NCI-H748 (cell line): ENCODE results near the gene TESK2.

ENCODE experiments used
- DNase-seq: peaks from one replicate; lab custom pipeline; 2025; ENCODE audit not compliant: unreplicated experiment; lab: John Stamatoyannopoulos, UW

Gene TESK2

DNA sequence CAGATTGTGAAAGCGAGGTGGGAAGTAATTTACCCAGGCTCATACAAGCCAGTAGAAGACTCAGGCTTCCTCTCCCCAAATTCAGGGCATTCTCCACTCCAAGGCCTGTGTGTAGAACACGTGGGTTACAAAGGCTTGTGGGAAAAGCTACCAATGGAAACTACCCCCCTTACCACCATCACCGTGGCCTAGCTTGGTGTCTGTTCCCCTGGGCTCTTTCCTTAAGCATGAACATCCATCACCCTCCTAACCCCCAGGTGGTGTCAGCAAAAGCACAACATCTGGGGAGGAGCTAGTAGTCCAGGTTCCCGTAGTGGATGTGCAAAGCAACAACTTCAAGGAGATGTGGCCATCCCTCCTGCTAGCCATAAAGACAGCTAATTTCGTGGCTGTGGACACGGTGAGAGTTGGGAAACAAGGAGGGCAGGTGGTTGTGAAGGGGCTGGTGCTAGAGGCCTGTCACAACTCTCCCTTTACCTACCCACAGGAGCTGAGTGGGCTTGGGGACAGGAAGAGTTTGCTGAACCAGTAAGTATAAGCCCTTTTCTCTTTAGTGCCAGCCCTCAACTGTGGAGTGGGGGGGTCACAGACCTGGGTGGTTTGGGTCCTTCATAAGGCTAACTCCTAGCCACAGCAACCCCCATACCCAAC, 150.0 kb downstream of the TESK2 start:
- DNase-seq: peak; percentile 33

DNA sequence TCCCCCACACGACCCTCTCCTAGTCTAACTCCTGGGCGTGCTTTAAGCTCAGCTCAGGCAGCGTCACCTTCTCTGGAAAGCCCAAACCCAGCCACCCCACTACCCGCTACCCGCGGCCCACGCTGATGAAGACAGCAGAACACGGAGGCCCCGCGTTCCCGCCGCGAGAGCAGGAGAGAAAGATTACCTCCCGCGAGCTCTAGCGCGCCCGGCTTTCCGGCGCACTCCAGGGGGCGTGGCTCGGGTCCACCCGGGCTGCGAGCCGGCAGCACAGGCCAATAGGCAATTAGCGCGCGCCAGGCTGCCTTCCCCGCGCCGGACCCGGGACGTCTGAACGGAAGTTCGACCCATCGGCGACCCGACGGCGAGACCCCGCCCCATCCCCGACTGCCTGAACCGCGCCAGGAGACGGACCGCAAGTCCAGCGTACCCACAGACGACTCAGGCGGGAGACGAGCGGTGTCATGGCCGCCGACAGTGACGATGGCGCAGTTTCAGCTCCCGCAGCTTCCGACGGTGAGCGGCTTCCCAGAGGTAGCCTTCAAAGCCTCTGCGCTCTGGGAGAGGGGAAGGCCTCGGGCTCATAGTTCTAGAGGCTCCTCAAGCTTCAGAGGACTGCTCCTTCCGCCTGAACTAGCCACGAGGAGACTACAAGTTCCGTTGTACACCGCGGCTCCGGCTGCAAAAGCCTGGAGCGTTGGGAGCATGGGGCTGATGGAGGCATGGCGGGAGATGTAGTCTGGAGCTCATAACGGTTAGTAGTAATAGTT, 151.0 kb downstream of the TESK2 start, which contains the start of the genes MUTYH and TOE1:
Gene MUTYH (minus strand): TSS at position 652 of the 770 bp plus-strand sequence. CDS start 5,935 bp downstream, outside the sequence.
Gene TOE1 (plus strand): TSS at position 382 of the 770 bp plus-strand sequence. CDS start 83 bp downstream, at position 465.
- DNase-seq: peak; percentile 96

DNA sequence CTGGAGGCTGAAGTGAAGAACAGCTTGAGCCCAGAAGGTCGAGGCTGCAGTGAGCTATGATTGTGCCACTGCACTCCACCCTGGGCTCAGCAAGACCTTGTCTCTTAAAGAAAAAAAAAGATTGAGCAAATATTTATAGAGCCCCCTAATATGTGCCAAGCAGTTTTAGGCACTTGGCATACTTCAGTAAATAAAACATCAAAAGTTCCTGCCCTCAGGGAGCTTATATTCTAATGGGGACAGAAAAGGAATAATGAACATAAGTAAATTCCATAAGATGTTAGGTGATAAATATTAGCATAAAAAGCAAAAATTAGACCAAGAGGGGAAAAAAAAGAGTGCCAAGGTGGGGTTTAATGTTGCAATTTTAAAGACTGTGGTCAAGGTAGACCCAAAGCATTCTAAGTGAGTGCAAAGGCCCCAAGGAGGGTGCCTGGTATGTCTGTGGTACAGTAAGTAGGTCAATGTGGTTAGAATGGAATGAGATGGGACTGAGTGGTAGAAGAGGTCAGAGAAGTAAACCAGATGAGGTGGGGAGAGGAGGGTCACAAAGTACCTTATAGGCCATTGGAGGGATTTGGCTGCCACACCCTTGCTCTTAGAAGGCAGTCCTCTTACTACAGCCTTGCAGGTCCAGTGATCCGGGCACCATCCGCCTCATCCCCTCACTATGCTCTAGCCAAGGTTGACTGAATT, 153.2 kb downstream of the TESK2 start:
- DNase-seq: no peak

DNA sequence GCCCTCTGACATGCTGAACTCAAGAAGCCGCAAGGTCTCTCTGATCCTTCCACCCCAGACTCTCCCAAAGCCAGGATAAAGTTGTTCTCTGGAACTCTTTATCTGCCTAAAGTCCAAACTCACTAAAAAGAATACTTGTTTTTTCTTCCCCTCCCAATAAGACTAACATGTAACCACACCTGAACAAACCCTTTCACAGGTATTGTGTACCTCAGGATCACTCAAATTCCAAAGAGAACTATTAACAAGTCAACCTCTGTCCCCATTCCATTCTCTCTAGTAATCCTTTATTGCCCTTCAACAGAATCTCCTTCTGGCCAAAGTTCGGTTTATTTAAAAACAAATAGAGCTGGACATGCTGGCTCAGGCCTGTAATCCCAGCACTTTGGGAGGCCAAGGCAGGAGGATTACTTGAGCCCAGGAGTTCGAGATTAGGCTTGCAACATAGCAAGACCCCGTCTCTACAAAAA, 155.1 kb downstream of the TESK2 start:
- DNase-seq: no peak

DNA sequence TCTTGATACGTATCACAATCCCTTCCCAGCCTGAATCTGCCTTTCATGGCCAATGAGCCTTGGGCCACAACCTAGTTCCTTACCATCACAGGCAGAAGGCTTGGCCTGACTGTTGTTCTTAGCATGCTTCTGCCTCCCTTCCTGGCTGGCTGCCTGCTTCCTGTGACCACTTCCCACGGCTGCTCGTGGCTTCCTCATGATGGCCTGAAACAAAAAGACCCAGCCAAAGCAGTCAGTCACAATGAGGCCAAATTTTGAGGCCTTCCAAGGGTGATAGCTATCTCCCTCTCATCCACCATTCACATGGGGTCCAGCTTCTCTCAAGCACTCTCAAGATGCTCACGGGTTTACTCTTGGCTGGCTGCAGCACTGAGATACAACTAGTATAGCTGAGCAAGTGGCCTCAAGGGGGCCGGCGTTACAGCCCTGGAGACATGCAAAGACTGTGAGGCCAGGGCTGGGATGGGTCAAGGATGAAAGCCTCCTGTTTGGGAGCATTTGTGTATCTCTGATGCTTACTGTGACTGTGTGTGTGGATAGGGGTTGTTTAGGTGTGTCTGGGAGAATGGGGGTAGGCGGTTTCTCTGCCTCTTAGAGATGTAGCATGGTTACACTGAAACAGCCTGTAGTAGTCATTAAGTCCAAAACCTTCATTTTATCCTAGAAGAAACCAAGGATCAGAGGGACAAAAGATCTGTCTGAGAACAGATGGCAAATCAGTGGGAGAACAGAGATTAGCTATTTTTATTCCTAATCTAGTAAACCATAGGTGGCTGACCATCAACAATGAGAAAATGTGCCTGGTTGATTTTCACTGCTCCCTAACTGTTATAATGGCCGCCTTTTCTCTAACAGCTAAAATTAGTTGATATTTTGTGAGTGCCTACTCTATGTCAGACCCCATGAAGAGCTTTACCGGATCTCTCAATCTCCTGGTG, 156.4 kb downstream of the TESK2 start:
- DNase-seq: no peak

DNA sequence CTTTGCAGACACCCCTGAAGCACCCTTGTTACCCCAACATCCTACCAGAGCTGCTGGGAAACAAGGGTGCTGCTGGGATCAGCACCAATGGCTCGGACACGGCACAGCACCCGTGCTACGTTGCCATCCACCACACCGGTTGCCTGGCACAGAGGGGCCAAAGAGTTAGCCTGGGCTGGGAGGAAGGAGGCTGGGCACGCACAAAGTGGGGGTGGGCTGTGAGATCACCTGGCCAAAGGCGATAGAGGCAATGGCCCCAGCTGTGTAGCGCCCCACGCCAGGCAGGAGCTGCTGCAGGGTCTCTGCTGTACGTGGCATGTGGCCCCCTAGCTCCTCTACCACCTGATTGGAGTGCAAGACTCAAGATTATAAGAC, 158.6 kb downstream of the TESK2 start:
- no peak for DNase-seq

DNA sequence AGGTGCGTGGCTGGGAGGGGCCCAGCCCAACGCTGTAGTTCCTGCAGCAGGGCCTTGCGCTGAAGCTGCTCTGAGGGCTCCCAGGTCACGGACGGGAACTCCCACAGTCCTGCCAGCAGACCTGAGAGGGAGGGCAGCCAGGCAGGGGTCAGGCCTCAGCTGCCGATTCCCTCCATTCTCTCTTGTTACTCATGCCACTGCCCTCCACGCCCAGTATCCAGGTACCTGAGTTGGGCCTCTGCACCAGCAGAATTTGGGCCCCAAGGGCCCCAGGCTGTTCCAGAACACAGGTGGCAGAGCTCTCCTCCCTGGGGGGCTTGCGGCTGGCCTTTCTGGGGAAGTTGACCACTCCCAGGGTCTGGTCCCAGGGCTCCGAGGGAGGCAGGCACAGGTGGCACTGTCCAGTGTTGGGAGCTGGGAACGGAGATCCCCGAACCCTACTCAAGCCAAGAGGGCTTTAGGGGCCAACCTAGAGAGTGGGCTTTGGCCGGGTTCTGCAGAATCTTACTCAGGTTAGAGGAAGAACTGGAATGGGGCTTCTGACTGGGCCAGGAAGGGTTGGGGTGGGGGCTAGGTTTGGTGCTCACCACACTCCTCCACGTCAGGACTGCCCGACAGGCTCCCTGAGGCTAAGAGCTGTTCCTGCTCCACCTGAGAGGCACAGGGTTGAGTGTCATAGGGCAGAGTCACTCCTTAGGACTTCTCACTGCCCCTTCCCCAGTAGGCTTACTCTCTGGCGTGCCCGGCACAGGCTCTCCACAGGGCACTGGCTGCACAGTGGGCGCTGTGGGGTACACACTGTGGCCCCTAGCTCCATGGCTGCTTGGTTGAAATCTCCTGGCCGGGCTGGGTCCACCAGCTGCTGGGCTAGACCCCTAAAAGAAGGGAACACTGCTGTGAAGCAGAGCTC, 159.3 kb downstream of the TESK2 start:
- DNase-seq: no peak

DNA sequence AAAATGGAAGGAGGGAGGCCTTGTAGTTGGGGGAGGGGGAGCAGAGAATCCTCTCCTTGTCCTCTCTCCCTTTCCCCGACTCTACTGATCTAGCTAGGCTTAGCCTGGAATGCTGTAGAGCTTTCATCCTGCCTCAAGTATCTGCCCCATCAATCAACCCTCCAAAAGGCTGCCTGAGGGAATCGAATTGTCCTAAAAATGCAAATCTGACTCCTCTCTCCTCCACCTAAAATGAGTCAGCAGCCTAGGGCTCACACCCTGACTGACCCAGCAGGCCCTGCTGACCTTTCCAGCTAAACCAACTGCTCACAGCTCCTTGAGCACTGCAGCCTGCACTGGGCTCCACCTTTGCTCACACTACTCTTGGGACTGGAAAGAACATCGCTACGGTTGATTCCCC, 161.5 kb downstream of the TESK2 start:
- DNase-seq: no peak

DNA sequence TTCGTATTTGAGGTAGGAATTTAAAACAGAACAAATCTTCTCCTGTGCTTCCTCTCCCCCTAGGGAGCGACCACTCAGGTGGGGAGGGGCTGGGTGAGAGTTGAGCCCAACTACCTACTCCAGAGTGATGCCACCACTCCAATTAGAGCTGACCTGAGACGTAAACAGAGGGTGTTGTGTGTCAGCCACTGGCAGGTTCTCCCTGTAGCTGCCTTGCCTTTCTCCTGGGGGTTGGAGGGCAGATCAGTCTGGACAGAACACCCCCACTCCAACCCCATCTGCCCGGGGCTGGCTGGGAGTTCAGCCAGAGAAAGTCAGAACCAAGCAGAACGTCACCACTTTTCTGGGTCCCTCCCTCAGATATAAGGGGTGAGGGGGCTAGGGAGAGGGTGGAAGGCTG, 162.3 kb downstream of the TESK2 start:
- peak; percentile 15 for DNase-seq

DNA sequence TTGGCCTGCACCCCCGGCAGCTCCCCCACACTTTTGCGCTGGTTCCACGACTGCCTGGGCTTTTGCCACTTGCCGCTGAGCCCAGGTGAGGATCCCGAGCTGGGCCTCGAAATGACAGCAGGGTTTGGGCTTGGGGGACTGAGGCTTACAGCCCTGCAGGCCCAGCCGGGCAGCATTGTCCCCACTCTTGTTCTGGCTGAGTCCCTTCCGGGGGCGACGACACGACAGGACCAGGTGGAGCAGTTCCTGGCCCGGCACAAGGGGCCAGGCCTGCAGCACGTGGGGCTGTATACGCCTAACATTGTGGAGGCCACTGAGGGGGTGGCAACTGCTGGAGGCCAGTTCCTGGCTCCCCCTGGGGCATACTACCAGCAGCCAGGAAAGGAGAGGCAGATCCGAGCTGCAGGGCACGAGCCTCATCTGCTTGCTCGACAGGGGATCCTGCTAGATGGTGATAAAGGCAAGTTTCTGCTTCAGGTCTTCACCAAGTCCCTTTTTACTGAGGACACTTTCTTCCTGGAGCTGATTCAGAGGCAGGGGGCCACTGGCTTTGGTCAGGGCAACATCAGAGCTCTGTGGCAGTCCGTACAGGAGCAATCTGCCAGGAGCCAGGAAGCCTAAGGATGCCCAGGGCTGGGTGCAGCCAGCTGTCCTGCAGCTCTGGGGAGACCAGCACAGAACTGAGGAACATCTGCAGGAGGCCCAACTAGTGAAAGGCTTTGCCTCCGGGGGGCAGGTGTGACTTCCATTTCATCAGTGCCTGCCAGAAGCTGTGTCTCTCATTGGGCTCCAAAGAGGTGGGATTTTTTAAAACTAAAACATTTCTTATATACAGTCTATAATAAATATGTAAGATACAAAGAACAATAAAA, 163.1 kb downstream of the TESK2 start:
- DNase-seq: peak; percentile 23

DNA sequence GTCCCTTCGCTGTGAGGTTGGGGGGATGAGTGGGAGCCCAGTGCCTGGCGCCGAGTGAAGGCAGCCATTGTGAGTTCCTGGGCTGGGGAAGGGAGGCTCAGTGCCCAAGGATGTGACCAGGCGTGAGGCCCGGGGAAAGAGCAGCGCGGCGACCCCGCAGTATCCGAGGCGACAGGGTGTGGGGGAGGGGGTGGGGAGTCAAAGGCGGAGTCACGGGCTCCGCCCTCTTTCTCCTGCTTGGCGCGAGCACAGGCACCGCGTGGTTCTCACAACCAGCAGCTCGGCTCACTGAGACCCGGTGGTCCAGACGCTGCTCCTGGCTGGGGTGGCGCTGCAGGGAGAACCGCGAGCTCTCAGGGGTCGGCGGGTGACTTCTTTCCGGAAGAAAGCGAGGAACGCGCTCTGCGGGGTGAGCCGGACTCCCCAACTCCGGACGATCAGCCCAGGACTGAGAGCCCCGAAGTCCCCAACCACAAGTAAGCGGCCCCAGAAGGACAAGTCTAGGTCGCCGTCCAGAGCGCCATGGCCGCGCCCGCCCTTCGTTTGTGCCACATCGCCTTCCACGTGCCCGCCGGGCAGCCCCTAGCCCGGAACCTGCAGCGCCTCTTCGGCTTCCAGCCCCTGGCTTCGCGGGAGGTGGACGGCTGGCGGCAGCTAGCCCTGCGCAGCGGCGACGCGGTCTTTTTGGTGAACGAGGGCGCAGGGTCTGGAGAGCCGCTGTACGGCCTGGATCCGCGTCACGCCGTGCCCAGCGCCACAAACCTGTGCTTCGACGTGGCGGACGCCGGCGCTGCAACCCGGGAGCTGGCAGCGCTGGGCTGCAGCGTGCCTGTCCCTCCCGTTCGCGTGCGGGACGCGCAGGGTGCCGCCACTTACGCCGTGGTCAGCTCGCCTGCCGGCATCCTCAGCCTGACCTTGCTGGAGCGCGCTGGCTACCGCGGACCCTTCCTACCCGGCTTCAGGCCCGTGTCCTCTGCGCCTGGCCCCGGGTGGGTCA, 164.0 kb downstream of the TESK2 start, which contains the start of gene HPDL:
Gene HPDL (plus strand): TSS at position 269 of the 997 bp plus-strand sequence. CDS start 254 bp downstream, at position 523.
- DNase-seq: peak; percentile 90

DNA sequence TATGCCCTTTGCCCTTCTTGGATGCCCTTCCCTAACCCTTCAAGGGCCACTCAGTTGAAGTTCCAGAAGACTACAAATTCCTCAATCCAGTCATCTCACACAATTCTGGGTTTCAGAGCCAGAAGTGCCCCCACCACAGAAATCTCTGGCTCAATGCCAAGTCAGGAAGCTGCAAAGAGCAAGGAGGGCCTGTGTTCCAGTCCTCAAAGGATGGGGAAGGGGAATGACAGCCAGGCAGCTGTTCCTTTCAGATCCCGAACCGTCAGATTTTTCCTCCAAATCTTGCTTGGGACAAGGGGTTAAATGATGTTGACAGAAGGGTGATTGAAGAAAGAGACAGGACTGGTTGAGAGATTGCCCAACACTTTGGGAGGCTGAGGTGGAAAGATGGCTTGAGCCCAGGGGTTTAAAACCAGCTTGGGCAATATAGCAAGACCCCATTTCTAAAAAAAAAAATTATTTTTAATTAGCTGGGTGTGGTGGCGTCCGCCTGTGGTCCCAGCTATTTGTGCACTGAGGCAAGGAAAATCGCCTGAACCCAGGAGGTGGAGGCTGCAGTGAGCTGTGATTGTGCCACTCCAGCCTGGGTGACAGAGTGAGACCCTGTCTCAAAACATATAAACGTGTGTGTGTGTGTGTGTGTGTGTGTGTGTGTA, 165.0 kb downstream of the TESK2 start:
- DNase-seq: peak; percentile 35

DNA sequence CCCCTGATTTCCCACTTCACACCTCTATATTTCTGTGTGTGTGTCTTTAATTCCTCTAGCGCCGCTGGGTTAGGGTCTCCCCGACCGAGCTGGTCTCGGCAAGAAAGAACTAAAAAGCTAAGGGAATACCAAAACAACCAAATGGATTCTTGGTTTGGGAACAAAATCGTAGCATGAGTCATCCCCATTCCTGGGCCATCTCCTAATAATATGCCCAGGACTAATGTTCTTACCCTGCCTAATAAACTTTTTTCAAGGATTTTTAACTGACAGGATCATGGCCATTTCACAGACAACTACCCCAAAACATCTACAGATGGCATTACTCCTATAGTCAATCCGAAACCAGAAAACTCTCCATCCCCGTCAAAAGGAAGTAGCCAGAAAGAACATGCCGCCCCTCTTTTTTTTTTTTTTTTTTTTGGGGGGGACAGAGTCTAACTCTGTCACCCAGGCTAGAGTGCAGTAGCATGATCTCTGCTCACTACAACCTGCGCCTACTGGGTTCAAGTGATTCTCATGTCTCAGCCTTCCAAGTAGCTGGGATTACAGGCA, 168.4 kb downstream of the TESK2 start:
- no peak for DNase-seq

DNA sequence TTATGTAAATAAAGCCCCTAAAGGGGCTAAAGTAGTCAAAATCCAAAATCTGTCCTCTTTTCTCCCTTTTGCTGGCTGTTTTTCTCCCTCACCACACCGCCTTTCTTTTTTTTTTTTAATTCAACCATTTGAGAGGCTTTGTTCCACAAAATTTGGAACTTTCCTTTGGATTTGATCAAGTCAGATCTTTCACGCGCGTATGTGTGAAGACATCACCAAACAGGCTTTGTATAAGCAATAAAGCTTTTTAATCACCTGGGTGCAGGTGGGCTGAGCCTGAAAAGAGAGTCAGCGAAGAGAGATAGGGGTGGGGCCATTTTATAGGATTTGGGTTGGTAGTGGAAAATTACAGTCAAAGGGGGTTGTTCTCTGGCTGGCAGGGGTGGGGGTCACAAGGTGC, 169.5 kb downstream of the TESK2 start:
- DNase-seq: no peak

DNA sequence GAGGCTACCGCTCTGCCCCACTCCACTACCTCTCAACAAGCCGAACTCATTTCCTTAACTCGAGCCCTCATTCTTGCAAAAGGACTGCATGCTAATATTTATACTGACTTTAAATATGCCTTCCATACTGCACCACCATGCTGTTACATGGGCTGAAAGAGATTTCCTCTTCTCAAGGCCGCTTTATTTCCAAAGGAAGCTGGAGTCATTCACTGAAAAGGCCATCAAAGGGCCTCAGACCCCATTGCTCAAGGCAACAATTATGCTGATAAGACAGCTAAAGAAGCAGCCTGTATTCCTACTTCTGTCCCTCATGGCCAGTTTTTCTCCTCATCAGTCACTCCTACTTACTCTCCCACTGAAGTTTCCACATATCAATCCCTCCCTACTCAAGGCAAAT, 171.2 kb downstream of the TESK2 start:
- no peak for DNase-seq

DNA sequence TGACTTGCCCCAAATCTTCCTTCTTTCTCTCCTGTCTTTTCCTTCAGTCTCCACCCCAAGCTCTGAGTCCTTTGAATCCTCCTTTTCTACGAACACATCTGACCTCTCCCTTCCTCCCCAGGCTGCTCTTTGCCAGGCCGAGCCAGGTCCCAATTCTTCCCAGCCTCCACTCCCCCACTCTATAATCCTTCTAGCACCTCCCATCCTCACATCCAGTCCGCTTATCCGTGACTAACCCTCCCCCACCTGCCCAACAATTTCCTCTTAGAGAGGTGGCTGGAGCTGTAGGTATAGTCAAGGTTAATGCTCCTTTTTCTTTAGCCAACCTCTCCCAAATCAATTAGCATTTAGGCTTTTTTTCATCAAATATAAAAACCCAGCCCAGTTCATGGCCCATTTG, 173.8 kb downstream of the TESK2 start:
- DNase-seq: no peak
